HepG2 (cell line): Measurements from ENCODE around the gene TTLL11.

Experiments
- YY1 ChIP-seq: IDR thresholded peaks from 2 replicates; pipeline ENCODE4 v1.6.1; 2011; ENCODE audit warnings: low read length, low read depth, moderate library complexity, mild to moderate bottlenecking; ENCODE audit not compliant: insufficient read depth, insufficient replicate concordance
- ZNF333 ChIP-seq: sonication (generic); formaldehyde crosslinking; IDR thresholded peaks from 2 replicates; pipeline ENCODE4 v1.4.0; 2020; ENCODE audit warnings: mild to moderate bottlenecking, missing genetic modification reagents, borderline replicate concordance
- ZNF589 ChIP-seq: sonication (generic); formaldehyde crosslinking; conservative IDR thresholded peaks from 2 replicates; pipeline ENCODE4 v1.8.0; 2022; ENCODE audit warnings: mild to moderate bottlenecking, moderate library complexity, missing genetic modification reagents

DNA sequence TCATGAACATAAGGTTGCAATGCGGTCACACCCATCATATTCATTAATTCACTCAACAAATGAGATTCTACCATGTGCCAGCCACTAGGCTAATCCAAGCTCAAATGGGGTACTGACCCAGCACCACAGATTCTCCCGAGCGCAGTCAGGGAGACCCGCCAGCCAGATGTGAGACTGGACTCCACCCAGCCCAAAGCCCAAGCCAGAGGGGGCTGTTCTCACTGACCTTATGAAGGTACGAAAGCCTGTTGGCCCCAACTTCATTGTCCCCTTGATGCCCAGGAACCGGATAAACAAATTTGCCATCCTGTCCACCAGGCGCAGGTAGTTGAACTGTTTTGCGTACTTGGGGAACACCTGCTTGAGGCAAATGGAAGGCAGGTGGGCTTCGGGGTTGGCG, 222.8 kb downstream of the TTLL11 start:
- TF ChIP-seq ZNF333 (CRISPR knock-in tag) (no peak), YY1 (no peak), ZNF589 (CRISPR knock-in tag) (no peak)
